GM12865 (cell line): ENCODE measurements around the gene CHMP5.

Source experiments
- DNase-seq: peaks from one replicate; pipeline ENCODE4 v3.0.0; 2010; ENCODE audit warnings: low read depth
- H3K4me3 ChIP-seq: 2 replicates; pipeline ENCODE4 v1.5.1; 2011; ENCODE audit warnings: mild to moderate bottlenecking, low read depth, low read length, control low read depth
- CTCF ChIP-seq: IDR thresholded peaks from 2 replicates; pipeline ENCODE4 v1.5.1; 2011; ENCODE audit warnings: low read length, control low read depth, low read depth, inconsistent platforms; ENCODE audit not compliant: insufficient read depth; ENCODE audit errors: missing control alignments

Gene CHMP5

GRCh38 chr9:33318781-33319180 is 53.9 kb downstream of the CHMP5 start:
- no peak for TF ChIP-seq CTCF
- H3K4me3 ChIP-seq = no peak overlapping the region
- no peak for DNase-seq

- no peak for DNase-seq
- no peak for TF ChIP-seq CTCF
- H3K4me3 ChIP-seq = no peak overlapping the region
These were observed 55.4 kb downstream of the CHMP5 start for GRCh38 chr9:33320230-33320567.

GRCh38 chr9:33320568-33321261 is 55.9 kb downstream of the CHMP5 start:
- TF ChIP-seq CTCF = no peak
- DNase-seq = no peak
- H3K4me3 ChIP-seq = no peak overlapping the region

GRCh38 chr9:33329117-33329563 is 64.3 kb downstream of the CHMP5 start:
- no peak overlapping the region for H3K4me3 ChIP-seq
- DNase-seq = no peak
- no peak for TF ChIP-seq CTCF

- TF ChIP-seq CTCF = no peak
- DNase-seq = no peak
- H3K4me3 ChIP-seq = no peak overlapping the region
These were observed 65.1 kb downstream of the CHMP5 start for GRCh38 chr9:33329979-33330378.

- DNase-seq = no peak
- no peak for TF ChIP-seq CTCF
- H3K4me3 ChIP-seq = no peak overlapping the region
These were observed 66.6 kb downstream of the CHMP5 start for GRCh38 chr9:33331377-33331891.
